GM19452 (cell line): Measurements from ENCODE around the gene GLT1D1.
A peak's percentile ranks its signal among the peaks of the same experiment; 100 is the strongest.
"Not testable (repeated sequence)": the region's sequence is repeated elsewhere in the genome, so short reads cannot be mapped to it uniquely, and the experiment has no call there.

ENCODE experiments used
- ATAC-seq: cut with Tn5 transposase; IDR thresholded peaks from one replicate; pipeline ENCODE4 v1.9.1; 2021; ENCODE audit not compliant: unreplicated experiment

GLT1D1 gene

DNA sequence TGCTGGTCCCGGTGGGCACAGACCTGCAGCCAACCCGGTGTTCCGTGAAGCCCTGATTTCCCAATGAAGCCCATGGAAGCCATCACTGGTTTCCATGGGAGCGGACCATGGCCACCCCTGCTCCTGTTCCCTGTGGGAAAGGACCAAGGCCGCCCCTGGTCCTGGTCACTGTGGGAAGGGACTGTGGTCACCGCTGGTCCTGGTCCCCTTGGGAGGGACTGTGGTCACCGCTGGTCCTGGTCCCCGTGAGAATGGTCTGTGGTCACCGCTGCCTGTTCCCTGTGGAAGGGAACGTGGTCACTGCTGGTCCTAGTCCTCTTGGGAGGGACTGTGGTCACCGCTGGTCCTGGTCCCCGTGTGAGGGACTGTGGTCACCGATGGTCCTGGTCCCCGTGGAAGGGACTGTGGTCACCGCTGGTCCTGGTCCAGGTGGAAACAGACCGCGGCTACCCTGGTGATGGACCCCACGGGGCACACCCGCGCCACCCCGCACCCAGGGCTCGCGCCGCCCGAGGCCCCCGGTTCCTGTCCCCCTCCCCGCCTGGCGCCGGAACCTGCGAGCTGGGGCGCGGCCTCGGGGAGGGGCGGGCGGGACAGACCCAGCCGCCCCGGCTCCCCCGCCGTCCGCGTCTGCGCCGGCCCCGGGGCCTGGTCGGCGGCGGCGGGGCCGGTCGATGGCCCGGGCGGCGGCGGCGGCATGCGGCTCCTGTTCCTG lies at the start of gene GLT1D1:
TSS of gene GLT1D1 (plus strand) at position 594 of the 715 bp plus-strand sequence. CDS start at position 698, 104 bp downstream.
- ATAC-seq: no peak

DNA sequence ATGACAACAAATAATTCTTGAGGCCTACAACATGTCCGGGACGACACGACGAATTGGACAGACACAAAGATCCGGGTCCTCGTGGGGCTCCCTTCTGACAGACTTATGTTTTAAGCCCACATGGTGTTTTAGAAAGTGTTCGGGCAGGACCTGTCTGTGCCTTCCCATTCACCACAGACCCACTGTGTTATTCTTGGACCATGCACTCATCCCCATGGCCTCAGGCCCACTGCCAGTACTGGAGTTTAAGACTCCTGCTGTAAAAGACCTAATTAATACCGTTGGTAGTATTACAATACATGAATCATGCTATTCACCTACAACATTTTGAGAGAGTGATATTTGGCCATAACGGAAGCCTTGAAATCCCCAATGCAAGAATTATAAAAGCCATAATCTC lies 49.5 kb upstream of the GLT1D1 start:
- ATAC-seq: no peak

DNA sequence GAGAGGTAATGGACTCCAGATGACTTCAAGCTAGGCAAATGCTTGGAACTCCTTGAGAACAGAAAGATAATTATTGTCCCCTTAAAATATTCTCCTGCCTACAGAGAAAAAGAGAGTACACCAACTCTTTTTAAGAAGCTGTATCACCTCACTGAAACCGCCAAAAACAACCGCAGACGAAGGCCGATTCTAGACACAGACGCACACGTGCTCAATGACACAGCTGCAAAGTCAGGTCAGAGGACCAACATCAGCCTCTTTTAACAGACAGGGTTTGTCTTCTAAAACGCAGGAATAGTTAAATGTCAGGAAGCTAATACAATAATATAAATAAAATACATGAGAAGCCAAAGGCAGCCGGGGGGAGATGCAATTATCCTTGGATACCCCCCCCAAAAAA lies 48.5 kb upstream of the GLT1D1 start:
- no peak for ATAC-seq

DNA sequence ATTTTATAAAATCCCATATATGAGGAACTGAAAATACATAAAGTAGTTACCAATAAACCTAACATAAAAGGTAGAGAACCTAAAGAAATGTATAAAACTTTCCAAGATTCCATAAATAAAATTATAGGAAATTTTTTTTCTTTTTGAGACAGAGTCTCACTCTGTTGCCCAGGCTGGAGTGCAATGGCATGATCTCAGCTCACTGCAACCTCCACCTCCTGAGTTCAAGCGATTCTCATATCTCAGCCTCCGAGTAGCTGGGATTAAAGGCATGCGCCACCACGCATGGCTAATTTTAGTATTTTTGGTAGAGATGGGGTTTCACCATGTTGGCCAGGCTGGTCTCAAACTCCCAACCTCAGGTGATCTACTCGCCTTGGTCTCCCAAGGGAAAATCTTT lies 47.9 kb upstream of the GLT1D1 start:
- ATAC-seq: not testable (repeated sequence)

DNA sequence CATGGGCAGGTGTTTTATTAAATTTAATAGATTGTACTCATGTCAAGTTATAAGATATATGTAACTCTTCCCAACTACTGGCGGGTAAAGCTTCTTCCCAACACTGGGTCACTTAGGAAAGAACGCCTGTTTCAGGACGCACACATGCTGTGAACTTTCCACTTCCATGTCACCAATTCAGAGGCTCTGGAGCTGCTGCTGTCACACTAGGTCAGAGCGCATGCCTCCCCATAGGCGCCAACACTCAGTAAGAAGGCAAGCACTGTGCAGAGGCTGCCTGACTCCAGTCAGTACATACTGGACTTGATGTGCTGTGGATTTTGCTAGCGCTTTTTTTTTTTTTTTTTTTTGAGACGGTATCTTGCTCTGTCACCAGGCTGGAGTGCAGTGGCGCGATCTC lies 46.7 kb upstream of the GLT1D1 start:
- ATAC-seq: no peak

DNA sequence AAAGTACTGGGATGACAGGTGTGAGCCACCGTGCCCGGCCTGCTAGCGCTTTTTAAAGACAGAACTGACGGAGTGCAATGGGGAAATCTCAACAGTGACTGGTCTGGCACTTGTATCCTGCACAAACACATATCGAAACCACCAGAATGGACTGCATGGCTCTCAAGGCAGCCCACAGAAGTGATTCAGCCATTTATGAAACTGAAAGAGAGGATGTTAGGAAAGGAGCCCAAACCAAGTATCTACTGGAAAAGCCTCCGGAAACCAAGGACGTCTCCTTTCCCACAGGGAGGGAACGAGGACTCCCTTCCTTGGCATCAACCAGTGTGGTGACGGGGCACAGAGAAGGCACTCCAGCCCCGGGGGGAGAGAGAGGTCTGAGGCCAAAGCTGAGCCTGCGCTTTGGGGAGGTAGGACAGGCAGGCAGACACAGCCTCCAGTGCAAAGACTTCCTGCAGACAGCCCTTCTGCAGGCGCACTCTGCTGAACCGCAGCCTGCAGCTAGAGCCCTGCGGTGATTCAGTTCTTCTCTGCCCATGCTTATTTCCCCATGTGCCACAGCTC lies 46.0 kb upstream of the GLT1D1 start:
- no peak for ATAC-seq

DNA sequence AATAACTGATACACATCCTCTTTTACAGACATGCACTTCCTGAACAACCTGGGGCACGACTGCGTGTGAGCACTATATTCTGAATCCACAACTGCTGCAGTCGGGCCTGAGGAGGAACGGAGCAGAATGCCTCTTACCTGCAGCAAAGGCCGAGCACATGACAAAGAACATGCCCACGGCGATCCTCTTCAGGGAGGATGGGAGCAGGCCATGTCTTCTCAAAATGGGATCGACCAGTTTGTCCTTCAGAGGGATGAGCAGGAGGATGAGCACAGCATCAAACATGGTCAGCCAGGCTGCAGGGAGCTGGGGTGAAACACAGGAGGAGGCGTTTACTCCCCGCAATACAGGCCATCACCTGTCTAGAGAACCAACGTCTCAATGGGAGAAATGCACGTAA lies 44.6 kb upstream of the GLT1D1 start:
- ATAC-seq: no peak

DNA sequence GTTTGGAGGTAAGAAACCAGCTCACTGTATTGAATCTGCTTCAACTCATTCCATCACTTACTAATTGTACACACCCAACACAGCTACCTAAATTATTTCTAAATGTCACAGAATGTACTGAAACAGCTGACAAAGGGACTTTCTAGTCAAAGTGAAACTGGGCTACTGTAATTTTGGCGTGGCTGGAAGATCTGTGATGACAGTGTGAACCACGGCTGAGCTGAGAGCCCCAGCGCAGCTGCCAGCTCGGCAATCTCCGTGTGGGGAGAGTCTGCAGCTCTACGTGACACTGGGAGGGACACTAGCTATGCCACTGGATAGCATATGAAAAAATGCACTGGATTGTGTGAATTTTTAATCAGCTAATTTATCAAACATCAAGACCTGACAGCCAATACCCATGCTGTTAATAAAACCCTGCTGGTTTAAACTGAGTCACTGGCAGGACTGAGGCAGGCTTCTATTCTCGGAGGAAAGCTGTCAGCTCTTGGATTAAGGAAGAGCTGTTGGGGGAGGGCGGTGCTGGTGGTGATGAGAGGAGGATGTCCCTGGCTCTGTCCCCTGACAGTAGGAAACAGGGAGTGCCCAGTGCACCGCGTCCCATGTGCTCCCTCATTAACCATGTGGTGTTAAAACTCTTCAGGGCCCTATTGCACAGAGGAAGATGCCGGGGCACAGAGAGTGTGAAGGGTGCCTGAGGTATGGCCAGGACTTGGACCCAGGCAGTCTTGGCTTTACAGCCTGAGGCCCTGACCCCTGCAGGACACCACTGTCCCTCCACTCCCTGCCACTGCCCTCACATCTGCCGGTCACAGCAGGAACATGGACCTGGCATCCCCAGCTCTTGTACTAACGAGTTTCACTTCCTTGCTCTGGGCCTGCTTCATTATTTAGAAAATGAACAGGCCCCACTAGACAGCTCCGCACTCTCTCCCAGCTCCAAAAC lies 42.8 kb upstream of the GLT1D1 start:
- peak; percentile 59 for ATAC-seq

DNA sequence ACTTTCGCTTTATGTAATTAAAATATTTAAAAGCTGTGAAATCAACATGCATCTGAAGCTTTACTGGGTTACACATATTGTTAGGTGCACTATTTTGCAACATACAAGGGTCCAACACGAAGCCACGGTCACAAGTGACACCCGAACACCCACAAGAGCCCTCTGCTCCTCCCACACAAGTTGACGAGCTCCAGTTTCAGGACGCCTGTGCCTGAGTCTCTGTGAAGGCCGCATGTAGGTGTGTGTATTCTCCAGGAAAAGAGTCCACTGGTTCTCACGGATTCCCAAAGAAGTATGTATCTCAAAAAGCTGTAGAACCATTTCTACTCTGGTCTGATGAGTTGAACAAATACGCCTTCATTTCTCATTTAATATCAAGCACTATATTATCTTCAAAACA lies 41.5 kb upstream of the GLT1D1 start:
- no peak for ATAC-seq

DNA sequence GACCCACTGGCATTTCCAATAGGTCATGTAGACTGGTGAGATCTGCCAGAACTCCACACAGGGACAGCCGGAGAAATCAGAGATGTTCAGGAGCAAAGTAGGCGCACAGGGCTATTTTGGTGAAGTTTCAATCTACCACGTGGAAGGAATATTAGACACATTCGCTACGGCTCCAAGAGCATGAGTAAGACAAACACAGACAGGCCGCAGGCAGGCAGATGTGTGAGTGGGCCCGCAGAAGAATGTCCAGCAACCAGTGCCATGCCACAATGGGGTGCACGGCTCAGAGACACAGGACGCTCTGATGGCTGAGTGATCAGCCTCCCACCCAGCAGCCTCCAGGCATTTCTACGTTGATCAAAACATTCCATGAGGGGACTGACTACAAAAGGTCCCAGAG lies 39.9 kb upstream of the GLT1D1 start:
- ATAC-seq: no peak

DNA sequence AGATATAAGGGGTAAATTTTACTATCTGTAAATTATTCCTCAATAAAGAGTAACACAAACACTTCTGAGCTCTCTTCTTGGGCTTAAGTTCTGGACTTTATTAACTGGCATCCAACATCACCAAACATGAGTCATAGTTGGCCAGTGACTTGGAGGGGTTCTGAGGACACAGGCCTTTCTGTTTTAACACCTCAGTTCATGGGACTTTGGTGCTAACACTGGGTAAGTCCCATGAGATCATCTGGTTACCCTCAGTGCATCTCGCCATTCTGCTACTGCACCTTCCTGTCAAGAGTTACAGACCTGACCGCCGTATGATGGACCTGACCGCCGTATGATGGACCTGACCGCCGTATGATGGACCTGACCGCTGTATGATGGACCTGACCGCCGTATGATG lies 39.4 kb upstream of the GLT1D1 start:
- peak; percentile 38 for ATAC-seq

DNA sequence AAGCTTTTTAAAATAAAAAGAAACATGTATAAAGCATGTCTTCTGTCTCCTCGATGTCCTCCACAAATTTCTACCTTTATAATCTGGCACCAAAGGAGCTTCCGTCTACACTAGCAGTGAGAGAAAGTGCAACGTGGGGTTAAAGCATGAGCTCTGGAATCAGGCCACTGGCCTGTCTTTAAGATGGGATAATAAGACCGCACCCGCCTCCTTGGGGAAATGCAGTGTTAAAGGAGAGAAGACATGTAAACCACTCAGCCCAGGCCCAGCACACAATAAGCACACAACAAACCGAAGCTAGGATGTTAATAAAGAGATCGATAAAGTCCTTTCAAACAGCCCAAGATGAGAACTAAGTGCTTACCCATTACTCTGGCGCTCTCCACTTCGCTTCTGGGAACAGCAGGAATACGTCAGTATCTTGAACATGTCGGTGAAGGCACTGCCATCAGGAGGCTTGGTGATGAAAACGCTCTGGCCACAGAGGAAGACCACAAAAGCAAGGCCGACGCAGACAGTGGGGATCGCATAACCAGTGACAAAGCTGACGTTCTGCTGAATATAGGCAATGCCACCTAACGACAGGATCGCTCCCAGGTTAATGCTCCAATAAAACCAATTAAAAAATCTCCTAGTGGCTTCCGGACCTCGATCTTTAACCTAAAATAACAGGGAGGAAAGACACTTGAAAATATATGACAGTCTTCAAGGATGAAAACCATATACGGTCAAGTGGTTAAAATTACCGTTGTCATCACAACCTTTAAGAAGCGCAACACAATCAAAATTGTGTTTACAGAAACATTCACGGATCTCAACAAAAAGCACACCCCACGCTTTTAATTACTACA lies 38.6 kb upstream of the GLT1D1 start:
- no peak for ATAC-seq

DNA sequence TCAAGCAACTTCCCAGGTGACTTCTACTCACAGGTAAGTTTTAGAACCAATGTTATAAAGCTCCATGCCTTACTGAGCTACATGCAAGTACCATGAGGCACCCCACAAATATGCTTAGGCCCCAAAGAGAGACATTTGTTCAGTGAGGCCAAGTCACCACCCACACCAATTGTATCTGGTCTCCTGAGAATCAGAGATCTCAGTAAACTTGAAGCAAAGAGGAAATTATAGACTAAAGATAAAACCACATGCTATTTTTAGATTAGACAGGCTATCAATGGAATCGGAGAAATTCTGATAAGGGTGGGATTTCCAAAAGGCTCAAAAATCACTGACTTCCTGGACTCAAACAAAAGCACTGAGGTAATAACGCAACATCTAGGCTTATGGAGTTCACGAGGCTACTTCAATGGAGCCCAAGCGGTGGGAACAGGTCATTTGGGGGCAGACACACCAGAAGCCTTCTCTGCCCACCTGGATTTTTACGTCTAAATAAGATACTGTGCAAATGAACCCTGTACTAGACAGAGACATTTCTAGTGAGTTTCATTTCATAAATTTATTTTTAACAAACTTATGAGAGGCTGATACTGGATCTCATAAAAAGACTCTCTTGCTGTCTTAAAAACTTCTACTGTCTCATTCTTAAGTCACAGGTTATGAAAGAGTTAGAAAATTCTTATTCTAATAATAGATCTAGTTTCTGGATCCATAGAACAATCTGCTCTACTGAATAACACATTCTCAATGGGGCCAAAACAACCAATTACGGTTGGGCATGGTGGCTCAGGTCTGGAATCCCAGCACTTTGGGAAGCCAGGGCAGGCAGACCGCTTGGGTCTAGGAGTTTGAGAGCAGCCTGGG lies 37.3 kb upstream of the GLT1D1 start:
- ATAC-seq: no peak

DNA sequence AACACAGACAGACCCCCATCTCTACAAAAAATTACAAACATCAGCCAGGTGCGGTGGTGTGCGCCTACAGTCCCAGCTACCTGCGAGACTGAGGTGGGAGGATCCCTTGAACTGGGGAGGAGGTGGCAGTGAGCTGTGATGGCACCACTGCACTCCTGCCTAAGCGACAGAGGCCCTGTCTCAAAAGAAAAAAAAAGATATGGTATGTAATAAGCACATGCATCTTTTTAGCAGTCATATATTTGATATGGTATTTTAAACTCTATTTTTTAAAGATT lies 36.7 kb upstream of the GLT1D1 start:
- ATAC-seq: no peak

DNA sequence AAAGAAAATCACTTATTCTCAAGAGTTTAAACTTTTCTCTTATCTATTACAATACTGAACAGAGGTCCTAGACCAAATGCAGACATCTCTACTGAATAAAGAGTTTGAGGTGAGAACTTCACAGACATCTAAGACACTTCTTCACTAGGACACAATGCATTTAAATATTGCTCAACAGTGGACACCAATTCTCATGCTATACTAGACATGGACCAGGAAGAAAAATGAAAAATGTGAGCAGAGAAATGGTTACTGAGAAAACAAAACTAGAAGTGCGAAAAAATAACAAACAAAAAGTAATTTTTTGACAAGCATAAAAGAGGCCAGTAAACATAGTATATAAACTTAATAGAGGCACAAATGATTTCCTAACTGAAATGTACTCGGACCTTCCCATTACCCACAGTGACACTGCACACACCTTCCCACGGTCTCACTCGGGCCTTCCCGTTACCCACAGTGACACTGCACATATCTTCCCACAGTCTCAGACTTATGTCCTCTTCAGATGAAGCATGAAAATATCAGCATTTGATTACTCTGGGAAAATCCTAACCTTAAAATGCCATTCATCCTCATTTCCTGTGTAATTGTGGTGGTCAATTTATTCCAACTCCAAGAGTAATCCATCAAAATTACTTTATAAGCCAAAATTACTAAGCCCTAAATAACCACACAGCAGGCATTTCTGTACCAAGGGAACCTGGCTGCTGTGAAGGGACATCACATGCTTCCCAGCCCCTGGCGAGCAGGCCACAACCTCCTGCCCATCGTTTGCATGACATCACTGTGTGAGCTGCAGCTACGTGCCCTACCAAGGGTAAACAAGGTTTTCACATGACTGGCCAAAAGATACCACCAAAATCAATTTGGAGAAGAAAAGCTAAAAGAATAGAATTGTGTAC lies 35.9 kb upstream of the GLT1D1 start:
- peak; percentile 39 for ATAC-seq

DNA sequence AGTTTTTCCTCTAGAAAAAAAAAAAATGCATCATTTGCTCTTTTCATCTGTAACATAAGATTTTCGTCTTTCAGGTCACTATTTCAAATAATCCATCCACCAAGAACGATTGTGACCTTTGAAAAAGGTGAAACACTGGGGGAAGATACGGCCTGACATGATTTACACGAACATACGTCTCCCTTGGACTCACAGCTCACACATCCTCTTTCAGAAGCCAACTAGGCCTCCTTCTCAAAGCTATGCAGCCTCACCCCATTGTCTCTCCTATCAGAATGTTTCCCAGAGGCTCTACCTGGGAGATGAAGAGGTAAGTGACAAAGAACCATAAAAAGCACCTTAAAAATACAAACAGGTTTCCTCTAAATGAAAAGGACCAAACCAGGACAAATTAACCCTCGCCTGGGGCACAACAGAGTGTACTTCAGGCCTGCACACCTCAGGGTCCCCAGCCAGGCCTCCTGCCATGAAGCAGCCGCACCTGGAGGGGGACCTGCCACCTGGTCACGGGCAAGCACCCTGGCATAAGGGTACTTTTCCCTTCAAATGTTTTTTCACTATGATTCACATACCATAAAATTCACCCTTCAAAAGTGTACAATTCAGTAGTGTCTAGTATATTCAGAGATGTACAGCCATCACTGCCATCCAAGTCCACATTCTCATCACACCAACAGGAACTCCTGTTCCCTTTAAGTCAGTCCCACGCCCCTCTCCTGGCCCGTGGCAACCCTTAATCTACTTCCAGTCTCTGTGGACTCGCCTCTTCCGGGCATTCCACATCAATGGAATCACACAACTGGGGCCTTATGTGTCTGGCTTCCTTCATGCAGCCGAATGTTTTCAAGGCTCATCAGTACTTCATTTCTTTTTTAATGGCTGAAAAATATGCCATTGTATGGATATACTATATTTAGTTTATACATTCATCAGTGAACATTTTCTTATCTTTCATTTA lies 34.9 kb upstream of the GLT1D1 start:
- ATAC-seq: peak; percentile 38

DNA sequence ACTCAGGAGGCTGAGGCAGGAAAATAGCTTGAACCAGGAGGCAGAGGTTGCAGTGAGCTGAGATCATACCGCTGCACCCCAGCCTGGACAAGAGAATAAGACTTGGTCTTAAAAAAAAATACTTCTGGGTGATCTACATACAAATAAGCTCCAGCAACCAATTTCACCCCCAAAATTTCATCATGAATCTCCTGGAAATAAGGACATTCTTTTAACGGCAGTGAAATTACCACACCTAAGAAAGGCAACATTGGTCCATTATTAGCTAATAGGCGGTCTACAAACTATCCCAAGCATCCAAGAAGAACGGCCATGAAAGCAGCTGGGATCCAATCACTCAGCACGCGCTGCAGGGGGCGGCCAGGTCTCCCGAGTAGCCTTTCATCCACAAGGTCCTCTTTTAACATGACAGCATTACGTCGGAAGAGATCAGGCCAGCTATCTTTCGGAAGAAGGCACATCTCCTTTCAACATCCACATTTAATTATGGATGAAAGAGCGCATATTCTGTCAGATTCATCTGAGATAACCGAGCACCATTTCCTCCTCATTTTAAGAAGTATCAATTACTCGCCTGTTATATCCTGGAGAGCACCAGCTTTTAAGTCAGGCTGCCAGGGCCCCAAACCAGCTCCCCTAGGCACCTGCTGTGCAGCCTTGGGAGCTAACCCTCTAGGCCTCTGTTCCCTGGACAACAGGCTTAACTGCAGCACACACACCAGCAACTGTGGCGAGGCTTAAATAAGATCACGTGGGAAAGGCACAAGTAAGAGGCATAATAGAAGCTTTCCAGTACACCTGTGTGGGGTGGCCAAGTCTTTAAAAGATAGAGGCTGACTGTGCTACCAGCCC lies 33.8 kb upstream of the GLT1D1 start:
- ATAC-seq: no peak
